ENCODE results near the gene ARID4A. TPM values are rescaled to one million over a fixed set of nuclear protein-coding genes. Genes with fewer than 3 reads are reported as not detected.

The ARID4A gene
- total RNA-seq, 1 experiment from 2014 or later, result 19.0 TPM

DNA sequence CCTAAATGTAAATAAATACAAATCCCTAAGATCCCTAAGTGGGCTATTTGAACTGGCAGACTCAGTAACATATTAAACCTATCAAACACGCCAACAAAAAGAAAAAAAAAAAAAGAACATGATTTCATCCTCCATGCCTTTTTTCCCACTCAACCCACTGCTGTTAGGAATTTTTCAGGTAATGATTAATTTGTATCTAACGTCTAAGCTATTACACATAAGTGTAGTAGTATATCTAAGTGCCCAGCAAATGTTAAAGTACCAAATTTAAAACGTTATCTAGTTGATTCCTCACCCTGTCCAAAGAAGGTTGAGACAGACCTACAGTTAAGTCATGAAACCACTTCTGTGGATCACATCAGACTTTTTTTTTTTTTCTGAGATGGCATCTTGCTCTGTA, 16.4 kb upstream of the ARID4A start:
- Mint-ChIP-seq H3K27ac (ENCODE audit: low read depth, unreplicated experiment) (peak overlapping the region; percentile 97), H3K4me1 (ENCODE audit: insufficient read depth, unreplicated experiment) (peaks cover 42% of the 10 kb centered on the region), H3K4me3 (ENCODE audit: unreplicated experiment) (peak overlapping the region; percentile 43), H3K9me3 (ENCODE audit: unreplicated experiment) (no peaks in the 10 kb centered on the region), H3K27me3 (ENCODE audit: insufficient read depth, unreplicated experiment) (no peaks in the 10 kb centered on the region), H3K36me3 (ENCODE audit: insufficient read depth, unreplicated experiment) (peaks cover 86% of the 10 kb centered on the region)
- POLR2A ChIA-PET, result interaction anchor here (0.6 to 6.2 kb wide), 11 partner anchors 7 to 146 kb away, joined by 3 to 88 read pairs (median 4); partner anchors contain the start of genes ARID4A, KIAA0586, PSMA3 and TIMM9
- no TSS peak for BruUV-seq (replicated peaks)
- CTCF ChIA-PET, result interaction anchor here (1.0 kb wide), 1 partner anchor 9 kb away, joined by 4 read pairs; no protein-coding TSS in a partner anchor
- intact Hi-C loops (cut with micrococcal nuclease), result no loop called here
- TF ChIP-seq, protein P1, sequence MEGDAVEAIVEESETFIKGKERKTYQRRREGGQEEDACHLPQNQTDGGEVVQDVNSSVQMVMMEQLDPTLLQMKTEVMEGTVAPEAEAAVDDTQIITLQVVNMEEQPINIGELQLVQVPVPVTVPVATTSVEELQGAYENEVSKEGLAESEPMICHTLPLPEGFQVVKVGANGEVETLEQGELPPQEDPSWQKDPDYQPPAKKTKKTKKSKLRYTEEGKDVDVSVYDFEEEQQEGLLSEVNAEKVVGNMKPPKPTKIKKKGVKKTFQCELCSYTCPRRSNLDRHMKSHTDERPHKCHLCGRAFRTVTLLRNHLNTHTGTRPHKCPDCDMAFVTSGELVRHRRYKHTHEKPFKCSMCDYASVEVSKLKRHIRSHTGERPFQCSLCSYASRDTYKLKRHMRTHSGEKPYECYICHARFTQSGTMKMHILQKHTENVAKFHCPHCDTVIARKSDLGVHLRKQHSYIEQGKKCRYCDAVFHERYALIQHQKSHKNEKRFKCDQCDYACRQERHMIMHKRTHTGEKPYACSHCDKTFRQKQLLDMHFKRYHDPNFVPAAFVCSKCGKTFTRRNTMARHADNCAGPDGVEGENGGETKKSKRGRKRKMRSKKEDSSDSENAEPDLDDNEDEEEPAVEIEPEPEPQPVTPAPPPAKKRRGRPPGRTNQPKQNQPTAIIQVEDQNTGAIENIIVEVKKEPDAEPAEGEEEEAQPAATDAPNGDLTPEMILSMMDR (IDR thresholded peaks at IDR 0.05; ENCODE audit: unreplicated experiment), result no peak
- no peak for DNase-seq (ENCODE audit: unreplicated experiment)

DNA sequence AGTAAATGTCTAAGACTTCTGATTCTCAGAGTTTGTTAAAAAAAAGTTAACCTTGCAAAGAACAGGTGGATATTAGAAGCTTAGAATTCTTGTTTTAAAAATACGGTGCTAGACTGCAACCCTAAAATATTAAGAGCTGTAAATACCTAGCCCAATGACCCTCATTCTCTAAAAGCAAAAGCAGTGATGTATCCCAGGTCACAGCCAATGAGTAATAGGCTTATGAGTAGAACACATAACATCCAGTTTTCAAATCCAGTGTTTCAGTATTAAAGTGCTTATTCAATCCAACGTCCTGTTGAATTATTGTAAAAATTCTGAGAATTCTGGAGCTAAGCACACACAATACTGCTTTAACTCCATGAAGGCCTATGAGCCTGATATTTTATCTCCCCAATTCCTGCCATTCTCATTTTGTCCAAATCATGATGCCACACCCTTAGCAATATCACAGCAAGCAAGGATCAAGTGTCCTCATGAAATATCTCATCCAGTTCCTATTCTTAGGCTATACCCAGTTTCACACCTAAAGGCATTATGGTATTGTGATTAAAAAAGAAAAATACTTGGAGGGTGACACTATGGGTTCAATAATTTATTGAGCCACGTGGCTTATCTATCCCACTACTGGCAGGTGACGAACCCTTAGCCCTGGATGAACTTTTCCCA, 15.3 kb upstream of the ARID4A start:
- CTCF ChIA-PET, result no interaction called here
- no TSS peak for BruUV-seq (replicated peaks)
- Mint-ChIP-seq H3K4me1 (ENCODE audit: insufficient read depth, unreplicated experiment) (peaks cover 47% of the 10 kb centered on the region), H3K36me3 (ENCODE audit: insufficient read depth, unreplicated experiment) (peaks cover 86% of the 10 kb centered on the region), H3K27me3 (ENCODE audit: insufficient read depth, unreplicated experiment) (no peaks in the 10 kb centered on the region), H3K27ac (ENCODE audit: low read depth, unreplicated experiment) (peak overlapping the region; percentile 97), H3K4me3 (ENCODE audit: unreplicated experiment) (no peak overlapping the region), H3K9me3 (ENCODE audit: unreplicated experiment) (no peaks in the 10 kb centered on the region)
- no peak for DNase-seq (ENCODE audit: unreplicated experiment)
- POLR2A ChIA-PET, result interaction anchor here (1.2 to 6.2 kb wide), 2 partner anchors 15 to 39 kb away, joined by 5 to 88 read pairs; partner anchors contain the start of genes ARID4A and PSMA3
- intact Hi-C loops (cut with micrococcal nuclease), result no loop called here
- TF ChIP-seq, protein P1 (IDR thresholded peaks at IDR 0.05; ENCODE audit: unreplicated experiment), result no peak

DNA sequence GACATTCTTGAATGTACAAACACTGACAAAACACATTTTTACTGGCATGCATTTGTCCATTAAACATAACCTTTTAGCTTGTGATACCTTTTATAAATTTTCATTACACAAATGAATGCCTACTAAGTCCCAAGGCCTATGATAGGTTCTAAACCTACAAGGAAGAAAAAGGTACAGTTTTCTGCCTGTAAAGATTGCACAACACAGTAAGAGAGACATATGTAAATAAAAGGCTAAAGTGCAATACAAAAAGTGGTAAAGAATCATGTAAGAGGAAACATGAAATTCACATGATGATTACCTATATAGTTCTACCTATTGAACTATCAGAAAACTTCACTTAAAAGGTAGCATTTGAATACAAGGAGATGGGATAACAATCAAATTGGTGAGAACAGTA, 14.6 kb upstream of the ARID4A start:
- no peak overlapping the region for H3K4me3 Mint-ChIP-seq (ENCODE audit: unreplicated experiment)
- TF ChIP-seq, protein P1 (IDR thresholded peaks at IDR 0.05; ENCODE audit: unreplicated experiment), result no peak
- peak overlapping the region; percentile 49 for H3K27ac Mint-ChIP-seq (ENCODE audit: low read depth, unreplicated experiment)
- POLR2A ChIA-PET, result interaction anchor here (1.2 to 6.2 kb wide), 2 partner anchors 15 to 39 kb away, joined by 5 to 88 read pairs; partner anchors contain the start of genes ARID4A and PSMA3
- no peaks in the 10 kb centered on the region for H3K27me3 Mint-ChIP-seq (ENCODE audit: insufficient read depth, unreplicated experiment)
- peaks cover 52% of the 10 kb centered on the region for H3K4me1 Mint-ChIP-seq (ENCODE audit: insufficient read depth, unreplicated experiment)
- H3K9me3 Mint-ChIP-seq (ENCODE audit: unreplicated experiment), result no peaks in the 10 kb centered on the region
- intact Hi-C loops (cut with micrococcal nuclease), result no loop called here
- no peak for DNase-seq (ENCODE audit: unreplicated experiment)
- BruUV-seq (replicated peaks), result no TSS peak
- CTCF ChIA-PET, result no interaction called here
- peaks cover 86% of the 10 kb centered on the region for H3K36me3 Mint-ChIP-seq (ENCODE audit: insufficient read depth, unreplicated experiment)

DNA sequence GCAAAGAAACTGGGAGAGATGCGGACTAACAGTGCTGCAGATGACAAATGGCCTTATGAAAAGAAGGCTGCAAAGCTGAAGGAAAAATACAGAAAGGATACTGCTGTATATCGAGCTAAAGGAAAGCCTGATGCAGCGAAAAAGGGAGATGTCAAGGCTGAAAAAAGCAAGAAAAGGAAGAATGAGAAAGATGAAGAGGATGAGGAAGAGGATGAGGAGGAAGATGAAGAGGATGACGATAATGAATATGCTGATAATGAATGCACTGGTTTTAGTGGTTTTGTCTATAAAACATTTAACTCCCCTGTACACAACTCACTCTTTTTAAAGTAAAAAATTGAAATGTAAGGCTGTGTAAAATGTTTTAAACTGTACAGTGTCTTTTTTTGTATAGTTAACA, 13.2 kb upstream of the ARID4A start:
- Mint-ChIP-seq H3K36me3 (ENCODE audit: insufficient read depth, unreplicated experiment) (peaks cover 86% of the 10 kb centered on the region), H3K9me3 (ENCODE audit: unreplicated experiment) (no peaks in the 10 kb centered on the region), H3K4me1 (ENCODE audit: insufficient read depth, unreplicated experiment) (peaks cover 53% of the 10 kb centered on the region), H3K27me3 (ENCODE audit: insufficient read depth, unreplicated experiment) (no peaks in the 10 kb centered on the region), H3K4me3 (ENCODE audit: unreplicated experiment) (no peak overlapping the region), H3K27ac (ENCODE audit: low read depth, unreplicated experiment) (peak overlapping the region; percentile 21)
- intact Hi-C loops (cut with micrococcal nuclease), result no loop called here
- ChIA-PET POLR2A (interaction anchor here (1.3 to 5.4 kb wide), 2 partner anchors 8 to 14 kb away, joined by 5 to 82 read pairs; partner anchors contain the start of gene ARID4A), CTCF (no interaction called here)
- TF ChIP-seq, protein P1 (IDR thresholded peaks at IDR 0.05; ENCODE audit: unreplicated experiment), result no peak
- no TSS peak for BruUV-seq (replicated peaks)
- DNase-seq (ENCODE audit: unreplicated experiment), result no peak
